Stimulated activated CD8-positive, alpha-beta memory T cell treated with anti-CD3 and anti-CD28 coated beads, Interleukin-12 subunit alpha, Interleukin-12 subunit beta, amount 100 ng/mL, for 4 hours (primary cell): Measurements from ENCODE around the gene EZH1.
"Not testable (repeated sequence)": the region's sequence is repeated elsewhere in the genome, so short reads cannot be mapped to it uniquely, and the experiment has no call there.

ENCODE experiments used
- DNase-seq: peaks from one replicate; pipeline ENCODE4 v3.0.0-alpha.2; 2020; ENCODE audit warnings: low read depth

Gene EZH1

GRCh38 chr17:42669977-42670788 is 74.7 kb downstream of the EZH1 start:
- no peak for DNase-seq

- DNase-seq, result no peak
Measured at GRCh38 chr17:42669705-42669976, 75.2 kb downstream of the EZH1 start.

- no peak for DNase-seq
Measured at GRCh38 chr17:42667088-42667951, 77.5 kb downstream of the EZH1 start.

- DNase-seq, result not testable (repeated sequence)
Measured at GRCh38 chr17:42666126-42666525, 78.7 kb downstream of the EZH1 start.

- no peak for DNase-seq
Measured at GRCh38 chr17:42665581-42666001, 79.2 kb downstream of the EZH1 start.

- DNase-seq, result no peak
Measured at GRCh38 chr17:42660692-42661345, 84.0 kb downstream of the EZH1 start.

GRCh38 chr17:42659932-42660274 is 84.9 kb downstream of the EZH1 start:
- not testable (repeated sequence) for DNase-seq

- DNase-seq, result peak; percentile 69
Measured at GRCh38 chr17:42659079-42659931, 85.5 kb downstream of the EZH1 start, which contains the start of gene TUBG2. TSS of gene TUBG2 (plus strand) at chr17:42659284. CDS start at chr17:42659504, 220 bp downstream.

GRCh38 chr17:42657824-42658588 is 86.8 kb downstream of the EZH1 start:
- DNase-seq, result no peak

GRCh38 chr17:42655528-42655927 is 89.3 kb downstream of the EZH1 start:
- DNase-seq, result no peak

- DNase-seq, result no peak
Measured at GRCh38 chr17:42653179-42654124, 91.4 kb downstream of the EZH1 start.

GRCh38 chr17:42651392-42651791 is 93.4 kb downstream of the EZH1 start:
- no peak for DNase-seq
